SK-N-SH (cell line): ENCODE data around the gene RANBP10. TPM values are rescaled to one million over a fixed set of nuclear protein-coding genes. Genes with fewer than 3 reads are reported as not detected.

Experiments
- CTCF ChIA-PET: fragments of 300-600, 350-600 bp; formaldehyde crosslinking; extraction: SDS; loops from one replicate; lab custom pipeline; 2021; lab: Yijun Ruan, JAX
- POLR2A ChIA-PET: fragments of 350-600 bp; sonication (Branson Sonifier 250); formaldehyde crosslinking; extraction: SDS; loops from one replicate; lab custom pipeline; 2020; ENCODE audit warnings: antibody characterized with exemption, inconsistent platforms; lab: Yijun Ruan, JAX
- DNase-seq: peaks from one replicate; pipeline ENCODE4 v3.0.0; 2012
- H2AFZ ChIP-seq: fragments of 200-600 bp; sonication (generic); 2 replicates; pipeline ENCODE4 v1.8.1; 2016; ENCODE audit warnings: antibody characterized with exemption, mild to moderate bottlenecking, low read depth
- H3F3A ChIP-seq: fragments of 200-600 bp; sonication (generic); replicated peaks from 2 replicates; pipeline ENCODE3; 2016; ENCODE audit warnings: antibody characterized with exemption, mild to moderate bottlenecking; ENCODE audit not compliant: insufficient read depth
- H3K27ac ChIP-seq, 2 experiments: fragments of 200-500 bp in 1 of 2; fragments of 200-600 bp in 1 of 2; sonication (Bioruptor generic) in 1 of 2; sonication (generic), shearing (Covaris generic) in 1 of 2; 2 replicates each; pipeline versions ENCODE4 v1.5.1 to v1.6.1; 2014 to 2016; ENCODE audit warnings: low read depth in 2 of 2, inconsistent platforms in 1 of 2, low read length in 1 of 2, mild to moderate bottlenecking in 1 of 2, mixed read lengths in 1 of 2
- H3K27me3 ChIP-seq: fragments of 200-600 bp; sonication (generic), shearing (Covaris generic); 2 replicates; pipeline ENCODE4 v1.6.1; 2016; ENCODE audit warnings: mixed run types; ENCODE audit not compliant: insufficient read depth
- H3K36me3 ChIP-seq, 2 experiments: fragments of 200-500 bp in 1 of 2; fragments of 200-600 bp in 1 of 2; sonication (Bioruptor generic) in 1 of 2; sonication (generic) in 1 of 2; replicated peaks in 1 of 2; 2 replicates each; pipeline versions ENCODE3 to v1.5.1; 2014 to 2016; ENCODE audit warnings: low read length in 1 of 2, mild to moderate bottlenecking in 1 of 2; ENCODE audit not compliant: insufficient read depth in 2 of 2, control insufficient read depth in 1 of 2
- H3K4me1 ChIP-seq, 2 experiments: fragments of 200-500 bp in 1 of 2; fragments of 200-600 bp in 1 of 2; sonication (Bioruptor generic) in 1 of 2; sonication (generic), shearing (Covaris generic) in 1 of 2; 2 replicates each; pipeline versions ENCODE4 v1.5.1 to v1.6.1; 2014 to 2016; ENCODE audit warnings: low read depth in 1 of 2, low read length in 1 of 2, mixed run types in 1 of 2; ENCODE audit not compliant: insufficient read depth in 2 of 2, control insufficient read depth in 1 of 2
- H3K4me2 ChIP-seq: fragments of 200-600 bp; sonication (generic), shearing (Covaris generic); 2 replicates; pipeline ENCODE4 v1.6.1; 2017; ENCODE audit warnings: mixed run types
- H3K4me3 ChIP-seq, 2 experiments: fragments of 200-500 bp in 1 of 2; fragments of 200-600 bp in 1 of 2; sonication (Bioruptor generic) in 1 of 2; sonication (generic), shearing (Covaris generic) in 1 of 2; 2 replicates each; pipeline versions ENCODE4 v1.5.1 to v1.8.1; 2014 to 2016; ENCODE audit warnings: low read depth in 2 of 2, inconsistent platforms in 1 of 2, low read length in 1 of 2, mild to moderate bottlenecking in 1 of 2, mixed read lengths in 1 of 2, moderate library complexity in 1 of 2
- H3K79me2 ChIP-seq: fragments of 200-600 bp; sonication (generic); 2 replicates; pipeline ENCODE4 v1.8.1; 2017; ENCODE audit warnings: mild to moderate bottlenecking; ENCODE audit not compliant: insufficient read depth
- H3K9ac ChIP-seq: fragments of 200-600 bp; sonication (generic); 2 replicates; pipeline ENCODE4 v1.6.1; 2017; ENCODE audit warnings: mixed run types
- H3K9me2 ChIP-seq: fragments of 200-600 bp; sonication (generic); 2 replicates; pipeline ENCODE4 v1.6.1; 2017; ENCODE audit warnings: mixed run types
- H3K9me3 ChIP-seq: fragments of 200-600 bp; sonication (generic); 2 replicates; pipeline ENCODE4 v1.6.1; 2017; ENCODE audit warnings: mixed run types, mild to moderate bottlenecking, moderate library complexity
- H4K20me1 ChIP-seq: fragments of 200-600 bp; sonication (generic); 2 replicates; pipeline ENCODE4 v1.6.1; 2017; ENCODE audit warnings: mild to moderate bottlenecking, mixed run types; ENCODE audit not compliant: insufficient read depth
- EZH2phosphoT487 ChIP-seq: fragments of 200-600 bp; sonication (generic); IDR thresholded peaks from 2 replicates; pipeline ENCODE4 v1.6.1; 2017; ENCODE audit warnings: low read depth, mixed run types, mild to moderate bottlenecking, antibody characterized with exemption, moderate library complexity, borderline replicate concordance
- GABPA ChIP-seq: IDR thresholded peaks from 2 replicates; pipeline ENCODE4 v1.4.0; 2012; ENCODE audit warnings: low read depth, mild to moderate bottlenecking
- GATA2 ChIP-seq: sonication (generic); formaldehyde crosslinking; IDR thresholded peaks from 2 replicates; pipeline ENCODE4 v1.5.0; 2020; ENCODE audit warnings: mild to moderate bottlenecking, missing genetic modification reagents
- MAX ChIP-seq: IDR thresholded peaks from 2 replicates; pipeline ENCODE4 v1.4.0; 2012; ENCODE audit warnings: low read depth
- RCOR1 ChIP-seq: fragments of 150-350 bp; IDR thresholded peaks from 2 replicates; pipeline ENCODE4 v1.6.1; 2017; ENCODE audit warnings: antibody characterized with exemption, low read length
- REST ChIP-seq: IDR thresholded peaks from 2 replicates; pipeline ENCODE4 v1.6.1; 2012; ENCODE audit warnings: mild to moderate bottlenecking, low read depth, low read length, moderate library complexity
- RXRA ChIP-seq: IDR thresholded peaks from 2 replicates; pipeline ENCODE4 v1.4.0; 2012; ENCODE audit warnings: low read depth, mild to moderate bottlenecking, borderline replicate concordance
- SMC3 ChIP-seq: IDR thresholded peaks from 2 replicates; pipeline ENCODE4 v1.6.1; 2012; ENCODE audit warnings: low read depth, low read length, improper control_type of control experiment
- TCF12 ChIP-seq: IDR thresholded peaks from 2 replicates; pipeline ENCODE4 v1.4.0; 2012
- USF1 ChIP-seq: IDR thresholded peaks from 2 replicates; pipeline ENCODE4 v1.4.0; 2012; ENCODE audit warnings: low read depth, borderline replicate concordance
- YY1 ChIP-seq: IDR thresholded peaks from 2 replicates; pipeline ENCODE4 v1.4.0; 2012; ENCODE audit warnings: low read depth, mild to moderate bottlenecking
- WGBS: methylation state at CpG from one replicate; pipeline ENCODE4 v1.1.6; 2017; ENCODE audit warnings: low lambda C conversion rate; 5-methylcytosine and 5-hydroxymethylcytosine counted together
- polyA plus RNA-seq, 3 experiments: library from polyadenylated mRNA; depleted of rRNA; stranded (reverse); fragments of >200 nt; gene quantifications; 2 replicates each; pipeline ENCODE4 v1.2.3, GENCODE V29; 2012
- TF ChIP-seq, protein P1 (sequence below): IDR thresholded peaks from 2 replicates; pipeline ENCODE4; 2012
- TF ChIP-seq, protein P2 (sequence below): IDR thresholded peaks from 2 replicates; pipeline ENCODE4 v1.4.0; 2012; ENCODE audit warnings: low read depth, borderline replicate concordance

Gene RANBP10
- polyA plus RNA-seq, 1 of the 3 experiments (the other 2 are of a cell fraction): 12.1 TPM

DNA sequence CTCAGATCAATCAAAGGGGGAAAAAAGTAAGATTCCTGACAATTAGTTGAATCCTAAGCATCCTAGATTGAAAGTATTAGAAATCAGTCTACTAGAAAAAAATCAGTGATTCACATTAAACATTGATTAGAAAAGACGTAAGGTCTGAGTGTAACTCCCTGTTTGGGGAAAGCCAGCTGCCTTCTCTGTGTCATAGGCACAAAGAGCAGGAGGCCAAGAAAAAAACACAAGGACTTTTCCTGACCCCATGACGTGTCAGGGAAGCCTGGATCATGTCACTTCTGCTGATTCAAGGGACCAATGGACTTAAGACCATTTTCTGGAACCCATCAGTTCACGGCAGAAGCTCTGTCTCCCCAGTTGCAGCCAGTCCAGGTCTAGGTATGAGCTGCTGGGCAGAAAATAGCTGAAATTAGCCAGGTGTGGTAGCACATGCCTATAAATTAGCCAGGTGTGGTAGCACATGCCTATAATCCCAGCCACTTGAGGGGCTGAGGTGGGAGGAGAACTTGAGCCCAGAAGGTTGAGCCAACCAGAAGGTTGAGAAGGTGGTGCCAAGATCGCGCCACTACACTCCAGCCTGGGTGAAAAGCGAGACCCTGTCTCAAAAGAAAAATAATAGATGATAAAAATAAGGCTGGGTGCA, 35.9 kb downstream of the RANBP10 start:
- Histone ChIP-seq H4K20me1 (0 out of 2 replicates have a peak, but pooled peaks cover 6% of the 10 kb centered on the region), H3K27ac (no peak overlapping the region), H3K4me2 (no peak overlapping the region), H3K36me3 (peaks cover 0 to 10% of the 10 kb centered on the region in 2 experiments), H3K9me2 (no peaks in the 10 kb centered on the region), H3K9ac (no peak overlapping the region), H2AFZ (no peak overlapping the region), H3K27me3 (no peaks in the 10 kb centered on the region), H3F3A (peaks cover 3% of the 10 kb centered on the region), H3K4me3 (no peak overlapping the region), H3K79me2 (peaks cover 2% of the 10 kb centered on the region), H3K9me3 (no peaks in the 10 kb centered on the region), H3K4me1 (peaks cover 3 to 10% of the 10 kb centered on the region in 2 experiments; a peak in 1 of 4 replicates)
- DNase-seq: no peak
- ChIA-PET CTCF (interaction anchor here (0.8 to 2.2 kb wide), 6 partner anchors 9 to 98 kb away, joined by 3 to 10 read pairs (median 3); no protein-coding TSS in a partner anchor), POLR2A (interaction anchor here (0.6 kb wide), 1 partner anchor 33 kb away, joined by 4 read pairs; no protein-coding TSS in a partner anchor)
- no peak for TF ChIP-seq MAX
- TF ChIP-seq YY1: no peak
- TF ChIP-seq EZH2phosphoT487: no peak
- TF ChIP-seq, protein P1, sequence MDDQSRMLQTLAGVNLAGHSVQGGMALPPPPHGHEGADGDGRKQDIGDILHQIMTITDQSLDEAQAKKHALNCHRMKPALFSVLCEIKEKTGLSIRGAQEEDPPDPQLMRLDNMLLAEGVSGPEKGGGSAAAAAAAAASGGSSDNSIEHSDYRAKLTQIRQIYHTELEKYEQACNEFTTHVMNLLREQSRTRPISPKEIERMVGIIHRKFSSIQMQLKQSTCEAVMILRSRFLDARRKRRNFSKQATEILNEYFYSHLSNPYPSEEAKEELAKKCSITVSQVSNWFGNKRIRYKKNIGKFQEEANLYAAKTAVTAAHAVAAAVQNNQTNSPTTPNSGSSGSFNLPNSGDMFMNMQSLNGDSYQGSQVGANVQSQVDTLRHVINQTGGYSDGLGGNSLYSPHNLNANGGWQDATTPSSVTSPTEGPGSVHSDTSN: no peak
- TF ChIP-seq GATA2: no peak
- TF ChIP-seq GABPA: no peak
- TF ChIP-seq RCOR1: no peak
- no peak for TF ChIP-seq SMC3
- TF ChIP-seq USF1: no peak
- TF ChIP-seq, protein P2, sequence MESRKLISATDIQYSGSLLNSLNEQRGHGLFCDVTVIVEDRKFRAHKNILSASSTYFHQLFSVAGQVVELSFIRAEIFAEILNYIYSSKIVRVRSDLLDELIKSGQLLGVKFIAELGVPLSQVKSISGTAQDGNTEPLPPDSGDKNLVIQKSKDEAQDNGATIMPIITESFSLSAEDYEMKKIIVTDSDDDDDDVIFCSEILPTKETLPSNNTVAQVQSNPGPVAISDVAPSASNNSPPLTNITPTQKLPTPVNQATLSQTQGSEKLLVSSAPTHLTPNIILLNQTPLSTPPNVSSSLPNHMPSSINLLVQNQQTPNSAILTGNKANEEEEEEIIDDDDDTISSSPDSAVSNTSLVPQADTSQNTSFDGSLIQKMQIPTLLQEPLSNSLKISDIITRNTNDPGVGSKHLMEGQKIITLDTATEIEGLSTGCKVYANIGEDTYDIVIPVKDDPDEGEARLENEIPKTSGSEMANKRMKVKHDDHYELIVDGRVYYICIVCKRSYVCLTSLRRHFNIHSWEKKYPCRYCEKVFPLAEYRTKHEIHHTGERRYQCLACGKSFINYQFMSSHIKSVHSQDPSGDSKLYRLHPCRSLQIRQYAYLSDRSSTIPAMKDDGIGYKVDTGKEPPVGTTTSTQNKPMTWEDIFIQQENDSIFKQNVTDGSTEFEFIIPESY: no peak
- no peak for TF ChIP-seq TCF12
- TF ChIP-seq REST: no peak
- TF ChIP-seq RXRA: no peak
- 91% methylated on average over 6 of the region's 6 CpGs for WGBS
